ENCODE results near the gene USP21.

USP21 gene

GRCh38 chr1:161196111-161196510 lies 36.8 kb downstream of the USP21 start:
- TF ChIP-seq RAD21 (IDR thresholded peaks at IDR 0.05; ENCODE audit: low read depth) (no peak), YY1 (IDR thresholded peaks at IDR 0.05; ENCODE audit: low read depth) (no peak), TAF1 (IDR thresholded peaks at IDR 0.05; ENCODE audit: low read depth) (no peak), FOXM1 (IDR thresholded peaks at IDR 0.05; ENCODE audit: borderline replicate concordance, low read depth) (no peak), TCF12 (IDR thresholded peaks at IDR 0.05; ENCODE audit: low read depth) (no peak), NFIC (IDR thresholded peaks at IDR 0.05) (no peak), CEBPB (IDR thresholded peaks at IDR 0.05) (no peak), CREB1 (IDR thresholded peaks at IDR 0.05; ENCODE audit: low read depth) (no peak), EP300 (IDR thresholded peaks at IDR 0.05; ENCODE audit: borderline replicate concordance) (no peak), MAX (IDR thresholded peaks at IDR 0.05) (no peak), EGR1 (IDR thresholded peaks at IDR 0.05) (no peak), TEAD4 (IDR thresholded peaks at IDR 0.05) (no peak), ZBTB7A (IDR thresholded peaks at IDR 0.05; ENCODE audit: low read depth) (no peak)
- TF ChIP-seq, protein P1, sequence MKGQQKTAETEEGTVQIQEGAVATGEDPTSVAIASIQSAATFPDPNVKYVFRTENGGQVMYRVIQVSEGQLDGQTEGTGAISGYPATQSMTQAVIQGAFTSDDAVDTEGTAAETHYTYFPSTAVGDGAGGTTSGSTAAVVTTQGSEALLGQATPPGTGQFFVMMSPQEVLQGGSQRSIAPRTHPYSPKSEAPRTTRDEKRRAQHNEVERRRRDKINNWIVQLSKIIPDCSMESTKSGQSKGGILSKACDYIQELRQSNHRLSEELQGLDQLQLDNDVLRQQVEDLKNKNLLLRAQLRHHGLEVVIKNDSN (IDR thresholded peaks at IDR 0.05), result no peak
- TF ChIP-seq, protein P2, sequence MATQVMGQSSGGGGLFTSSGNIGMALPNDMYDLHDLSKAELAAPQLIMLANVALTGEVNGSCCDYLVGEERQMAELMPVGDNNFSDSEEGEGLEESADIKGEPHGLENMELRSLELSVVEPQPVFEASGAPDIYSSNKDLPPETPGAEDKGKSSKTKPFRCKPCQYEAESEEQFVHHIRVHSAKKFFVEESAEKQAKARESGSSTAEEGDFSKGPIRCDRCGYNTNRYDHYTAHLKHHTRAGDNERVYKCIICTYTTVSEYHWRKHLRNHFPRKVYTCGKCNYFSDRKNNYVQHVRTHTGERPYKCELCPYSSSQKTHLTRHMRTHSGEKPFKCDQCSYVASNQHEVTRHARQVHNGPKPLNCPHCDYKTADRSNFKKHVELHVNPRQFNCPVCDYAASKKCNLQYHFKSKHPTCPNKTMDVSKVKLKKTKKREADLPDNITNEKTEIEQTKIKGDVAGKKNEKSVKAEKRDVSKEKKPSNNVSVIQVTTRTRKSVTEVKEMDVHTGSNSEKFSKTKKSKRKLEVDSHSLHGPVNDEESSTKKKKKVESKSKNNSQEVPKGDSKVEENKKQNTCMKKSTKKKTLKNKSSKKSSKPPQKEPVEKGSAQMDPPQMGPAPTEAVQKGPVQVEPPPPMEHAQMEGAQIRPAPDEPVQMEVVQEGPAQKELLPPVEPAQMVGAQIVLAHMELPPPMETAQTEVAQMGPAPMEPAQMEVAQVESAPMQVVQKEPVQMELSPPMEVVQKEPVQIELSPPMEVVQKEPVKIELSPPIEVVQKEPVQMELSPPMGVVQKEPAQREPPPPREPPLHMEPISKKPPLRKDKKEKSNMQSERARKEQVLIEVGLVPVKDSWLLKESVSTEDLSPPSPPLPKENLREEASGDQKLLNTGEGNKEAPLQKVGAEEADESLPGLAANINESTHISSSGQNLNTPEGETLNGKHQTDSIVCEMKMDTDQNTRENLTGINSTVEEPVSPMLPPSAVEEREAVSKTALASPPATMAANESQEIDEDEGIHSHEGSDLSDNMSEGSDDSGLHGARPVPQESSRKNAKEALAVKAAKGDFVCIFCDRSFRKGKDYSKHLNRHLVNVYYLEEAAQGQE (IDR thresholded peaks at IDR 0.05; ENCODE audit: low read depth), result no peak

GRCh38 chr1:161196521-161197451 lies 37.5 kb downstream of the USP21 start:
- TF ChIP-seq, protein P1 (IDR thresholded peaks at IDR 0.05), result no peak
- TF ChIP-seq TCF12 (IDR thresholded peaks at IDR 0.05; ENCODE audit: low read depth) (no peak), NFIC (IDR thresholded peaks at IDR 0.05) (no peak), TAF1 (IDR thresholded peaks at IDR 0.05; ENCODE audit: low read depth) (no peak), TEAD4 (IDR thresholded peaks at IDR 0.05) (no peak), YY1 (IDR thresholded peaks at IDR 0.05; ENCODE audit: low read depth) (no peak), MAX (IDR thresholded peaks at IDR 0.05) (no peak), EGR1 (IDR thresholded peaks at IDR 0.05) (no peak), FOXM1 (IDR thresholded peaks at IDR 0.05; ENCODE audit: borderline replicate concordance, low read depth) (no peak), ZBTB7A (IDR thresholded peaks at IDR 0.05; ENCODE audit: low read depth) (no peak), CREB1 (IDR thresholded peaks at IDR 0.05; ENCODE audit: low read depth) (no peak), RAD21 (IDR thresholded peaks at IDR 0.05; ENCODE audit: low read depth) (no peak), EP300 (IDR thresholded peaks at IDR 0.05; ENCODE audit: borderline replicate concordance) (no peak), CEBPB (IDR thresholded peaks at IDR 0.05) (no peak)
- TF ChIP-seq, protein P2 (IDR thresholded peaks at IDR 0.05; ENCODE audit: low read depth), result no peak

- no peak for TF ChIP-seq TAF1 (IDR thresholded peaks at IDR 0.05; ENCODE audit: low read depth)
- TF ChIP-seq TEAD4 (IDR thresholded peaks at IDR 0.05), result no peak
- TF ChIP-seq, protein P2 (IDR thresholded peaks at IDR 0.05; ENCODE audit: low read depth), result no peak
- TF ChIP-seq CREB1 (IDR thresholded peaks at IDR 0.05; ENCODE audit: low read depth), result no peak
- TF ChIP-seq FOXM1 (IDR thresholded peaks at IDR 0.05; ENCODE audit: borderline replicate concordance, low read depth), result no peak
These were observed 38.4 kb downstream of the USP21 start for GRCh38 chr1:161197560-161198193.

Measured in Ishikawa (cell line).